ENCODE measurements around the gene ADORA1.

- TF ChIP-seq POLR2A (IDR thresholded peaks at IDR 0.05; ENCODE audit: low read depth, low read length), result no peak
- TF ChIP-seq RFX5 (IDR thresholded peaks at IDR 0.05; ENCODE audit: low read depth, low read length), result no peak
- TF ChIP-seq MAX (IDR thresholded peaks at IDR 0.05; ENCODE audit: low read depth, low read length), result no peak
- no peak for TF ChIP-seq CTCF (IDR thresholded peaks at IDR 0.05 in 2 of 3, conservative IDR thresholded peaks at IDR 0.05 in 1 of 3; ENCODE audit: control insufficient read depth in 2 of 3, extremely low read depth in 1 of 3, insufficient read depth in 1 of 3, low read depth in 3 of 3, low read length in 3 of 3)
Measured at GRCh38 chr1:203158960-203159665, 31.6 kb downstream of the ADORA1 start.

All from GM12878 (cell line).